SU-DHL-6 (cell line): ENCODE data around the gene PLK5.

ENCODE experiments used
- EZH2phosphoT487 ChIP-seq: fragments of 200-600 bp; sonication (generic), shearing (Covaris generic); conservative IDR thresholded peaks from 2 replicates; pipeline ENCODE4 v1.6.1; 2018; ENCODE audit warnings: mild to moderate bottlenecking, antibody characterized with exemption, low read length, moderate library complexity, mixed read lengths
- TF ChIP-seq, protein P1 (sequence below): fragments of 200-600 bp; sonication (generic); IDR thresholded peaks from one replicate; pipeline ENCODE4 v1.5.1; 2017; ENCODE audit warnings: antibody characterized with exemption, mild to moderate bottlenecking, low read length, moderate library complexity; ENCODE audit not compliant: insufficient read depth, poor library complexity, severe bottlenecking

DNA sequence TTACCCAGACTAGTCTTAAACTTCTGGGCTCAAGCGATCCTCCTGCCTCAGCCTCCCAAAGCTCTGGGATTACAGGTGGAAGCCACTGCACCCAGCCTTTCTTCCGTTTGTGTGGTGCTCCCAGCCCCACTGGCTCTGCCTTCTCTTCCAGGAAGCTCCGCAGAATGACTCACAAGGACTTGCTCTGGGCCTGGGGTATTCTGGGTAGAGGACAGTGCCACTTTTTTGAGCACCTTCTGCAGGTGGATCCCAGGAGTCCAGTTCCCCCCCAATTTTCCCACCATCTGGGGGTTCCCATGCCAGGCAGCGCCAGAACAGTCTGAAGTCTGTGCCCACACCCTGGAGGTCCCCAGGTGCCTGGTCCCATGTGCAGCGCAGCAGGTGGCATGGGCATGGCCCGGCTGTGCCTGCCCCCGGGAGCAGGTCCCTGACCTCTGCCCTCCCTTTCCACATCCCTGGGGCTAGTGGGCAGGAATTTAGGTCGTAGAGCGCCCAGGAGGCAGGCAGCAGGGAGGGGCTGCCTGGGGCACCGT, 31.3 kb upstream of the PLK5 start:
- TF ChIP-seq, protein P1, sequence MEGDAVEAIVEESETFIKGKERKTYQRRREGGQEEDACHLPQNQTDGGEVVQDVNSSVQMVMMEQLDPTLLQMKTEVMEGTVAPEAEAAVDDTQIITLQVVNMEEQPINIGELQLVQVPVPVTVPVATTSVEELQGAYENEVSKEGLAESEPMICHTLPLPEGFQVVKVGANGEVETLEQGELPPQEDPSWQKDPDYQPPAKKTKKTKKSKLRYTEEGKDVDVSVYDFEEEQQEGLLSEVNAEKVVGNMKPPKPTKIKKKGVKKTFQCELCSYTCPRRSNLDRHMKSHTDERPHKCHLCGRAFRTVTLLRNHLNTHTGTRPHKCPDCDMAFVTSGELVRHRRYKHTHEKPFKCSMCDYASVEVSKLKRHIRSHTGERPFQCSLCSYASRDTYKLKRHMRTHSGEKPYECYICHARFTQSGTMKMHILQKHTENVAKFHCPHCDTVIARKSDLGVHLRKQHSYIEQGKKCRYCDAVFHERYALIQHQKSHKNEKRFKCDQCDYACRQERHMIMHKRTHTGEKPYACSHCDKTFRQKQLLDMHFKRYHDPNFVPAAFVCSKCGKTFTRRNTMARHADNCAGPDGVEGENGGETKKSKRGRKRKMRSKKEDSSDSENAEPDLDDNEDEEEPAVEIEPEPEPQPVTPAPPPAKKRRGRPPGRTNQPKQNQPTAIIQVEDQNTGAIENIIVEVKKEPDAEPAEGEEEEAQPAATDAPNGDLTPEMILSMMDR: no peak
- no peak for TF ChIP-seq EZH2phosphoT487
